ENCODE measurements around the gene ARID3C.

The ARID3C gene

DNA sequence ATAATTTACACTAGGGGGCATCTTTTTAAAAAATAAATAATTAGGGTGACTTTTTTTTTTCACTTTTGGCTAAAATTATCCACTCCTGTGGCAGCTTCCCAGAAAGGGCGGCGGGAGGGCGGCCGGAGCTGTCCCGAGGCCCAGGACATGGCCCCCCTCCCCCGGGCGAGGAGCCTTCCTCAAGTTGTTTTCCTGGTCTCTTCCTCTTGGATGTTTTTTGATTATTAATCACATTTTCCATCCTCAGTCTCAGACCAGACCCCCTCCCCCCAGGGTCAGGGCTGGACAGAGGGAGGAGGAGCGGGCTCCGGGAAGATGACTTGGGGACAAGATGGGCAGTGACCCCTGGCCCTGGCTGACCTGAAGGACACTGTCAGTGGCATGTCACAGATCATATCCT, 34.7 kb downstream of the ARID3C start:
- DNase-seq (ENCODE audit: low read depth in 3 of 3): no peak

DNA sequence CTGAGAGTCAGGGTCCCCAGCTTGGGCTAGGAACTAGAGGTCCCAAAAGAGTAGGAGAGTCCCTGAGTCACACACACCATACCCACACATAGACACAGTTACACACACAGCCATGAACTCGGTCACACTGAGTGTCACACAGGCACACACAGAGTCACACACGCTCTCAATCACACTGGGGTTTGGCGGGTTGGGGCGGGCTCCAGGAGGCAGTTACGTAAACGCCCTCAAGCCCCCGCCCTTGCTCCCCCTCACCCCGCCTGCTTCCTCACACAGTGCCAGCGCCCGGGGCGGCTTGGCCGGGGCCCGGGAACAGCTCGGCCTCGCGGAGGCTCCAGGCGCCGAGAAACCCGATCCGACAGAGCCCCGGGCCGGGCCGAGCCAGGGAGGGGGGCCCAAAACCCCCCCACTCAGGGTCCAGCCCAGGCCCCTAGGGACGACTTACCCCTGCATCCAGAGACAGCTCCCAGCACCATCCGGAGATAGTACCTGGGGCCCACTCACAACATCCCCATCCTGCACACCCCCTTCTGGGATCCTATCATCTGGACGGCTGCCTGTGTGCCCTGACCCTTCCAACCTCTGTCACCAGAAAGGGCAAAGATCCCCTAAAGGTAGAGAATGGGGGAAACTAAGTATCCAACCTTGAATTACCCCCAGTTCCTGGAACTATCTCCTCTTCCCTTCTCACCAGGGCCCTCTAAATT, 35.8 kb downstream of the ARID3C start:
- no peak for DNase-seq (ENCODE audit: low read depth in 3 of 3)

DNA sequence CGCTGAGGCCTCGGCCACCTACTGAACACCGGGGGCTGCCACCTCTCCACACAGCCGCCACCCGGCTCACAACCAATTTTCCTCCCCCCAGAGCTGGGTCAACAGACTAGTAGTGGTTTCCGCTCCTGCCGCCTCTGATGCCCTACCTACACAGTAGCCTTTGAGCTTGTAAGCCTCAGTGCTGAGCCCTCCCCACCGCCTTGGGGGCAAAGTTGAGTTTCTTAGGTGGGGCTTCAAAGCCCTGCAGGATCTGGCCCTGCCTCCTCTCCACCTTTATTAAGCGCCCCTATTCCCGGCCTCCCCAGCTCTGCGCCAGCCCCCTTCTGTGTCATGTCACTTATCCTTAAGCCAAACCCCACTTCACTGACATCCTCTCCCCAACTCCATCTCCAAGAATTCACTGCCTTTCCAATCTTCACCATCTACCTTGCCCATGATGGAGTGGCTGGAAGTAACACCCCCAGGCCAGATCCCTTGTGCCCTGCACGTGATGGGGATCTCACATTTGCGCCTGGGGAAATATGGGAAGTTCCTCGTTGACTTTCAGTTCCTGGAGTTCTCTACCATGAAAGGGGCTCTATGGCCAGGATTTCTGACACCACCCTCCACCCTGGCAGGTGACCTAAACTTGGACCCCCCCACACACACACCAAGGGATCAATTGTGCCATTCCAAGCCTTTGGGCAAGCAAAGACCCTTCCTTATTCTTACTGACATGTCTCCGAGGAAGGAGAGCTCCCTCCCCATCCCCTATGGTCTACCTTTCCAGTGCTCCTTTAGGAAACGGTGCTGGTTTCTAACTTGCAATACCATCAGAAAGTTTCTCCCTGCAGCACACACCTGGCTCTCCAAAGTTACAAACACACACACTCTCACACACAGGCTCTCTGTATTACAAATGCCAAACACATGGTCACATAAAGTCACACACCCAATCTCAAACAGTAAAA, 36.7 kb downstream of the ARID3C start:
- DNase-seq (ENCODE audit: low read depth in 3 of 3): no peak

DNA sequence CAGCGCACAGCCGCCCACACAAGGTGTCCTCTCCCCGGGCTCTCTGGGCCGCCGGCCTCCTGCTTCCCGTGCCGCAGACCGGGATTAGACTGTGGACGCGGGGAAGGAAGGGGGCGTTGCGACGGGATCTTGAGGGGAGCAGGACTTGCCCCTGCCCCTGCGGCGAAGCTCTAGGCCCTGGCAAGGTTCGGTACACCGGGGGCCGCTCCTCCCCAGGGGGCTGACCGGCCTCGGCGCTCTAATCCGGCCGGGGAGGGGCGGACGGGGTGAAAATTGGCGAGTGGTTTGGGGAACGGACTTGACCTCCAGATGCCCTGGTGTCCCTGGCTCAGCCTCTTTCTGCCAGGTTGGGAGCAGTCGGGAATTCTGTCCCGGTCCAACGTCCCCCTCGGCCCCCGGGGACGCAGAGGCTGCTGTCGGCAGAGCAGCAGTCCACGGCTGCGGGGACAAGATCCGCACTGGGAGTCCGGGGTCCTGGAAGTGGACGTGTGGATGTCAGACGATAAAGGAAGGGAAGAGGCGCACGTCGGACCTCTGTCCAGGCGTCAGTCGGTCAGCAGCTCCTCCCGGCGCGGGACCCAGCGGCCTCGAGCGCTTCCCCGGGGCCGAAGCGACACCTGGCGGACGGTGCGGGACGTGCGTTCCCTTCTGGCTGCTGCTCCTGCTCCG, 37.5 kb downstream of the ARID3C start:
- DNase-seq (ENCODE audit: low read depth in 3 of 3): peak; percentile 61 to 74 (median 64)

DNA sequence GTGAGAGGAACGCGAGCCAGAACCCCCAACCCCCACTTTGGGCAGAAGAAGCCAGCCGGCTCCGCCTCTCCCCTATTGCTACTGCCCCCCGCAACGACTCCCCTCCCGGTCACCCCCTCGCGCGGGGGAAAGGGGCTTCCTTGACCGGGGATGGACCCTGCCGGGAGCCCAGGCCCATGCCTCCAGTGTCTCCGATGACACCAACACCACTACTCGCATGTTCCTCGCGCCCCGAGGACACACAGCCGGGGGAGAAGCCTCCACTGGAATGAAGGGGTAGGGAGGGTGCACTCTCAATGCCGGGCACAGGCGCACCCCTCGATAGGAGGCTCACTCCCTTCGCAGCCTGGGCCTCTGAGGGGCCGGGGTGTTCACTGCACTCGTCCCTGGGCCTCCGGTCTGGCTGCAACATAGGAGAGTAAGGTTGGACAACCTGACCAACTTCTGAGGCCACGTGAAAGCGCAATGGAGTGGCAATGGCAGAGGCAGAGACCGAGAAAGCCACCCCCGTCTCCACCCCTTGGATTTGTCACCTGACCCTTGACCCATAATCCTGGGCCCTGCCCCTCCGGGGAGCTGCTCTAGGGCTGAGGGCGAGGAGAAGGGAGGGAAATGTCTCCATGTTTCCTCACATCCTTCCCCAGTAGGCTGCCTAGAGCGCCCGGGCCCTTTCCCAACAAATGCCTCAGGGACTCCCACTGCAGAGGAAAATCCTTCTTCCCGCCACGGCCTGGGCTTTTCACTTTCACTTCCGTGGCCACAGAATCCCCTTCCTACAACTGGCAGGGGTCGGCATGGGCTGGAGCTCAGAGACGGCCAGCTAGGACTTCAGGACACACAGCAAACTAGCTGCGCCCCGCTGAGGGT, 38.3 kb downstream of the ARID3C start:
- DNase-seq (ENCODE audit: low read depth in 3 of 3): no peak

DNA sequence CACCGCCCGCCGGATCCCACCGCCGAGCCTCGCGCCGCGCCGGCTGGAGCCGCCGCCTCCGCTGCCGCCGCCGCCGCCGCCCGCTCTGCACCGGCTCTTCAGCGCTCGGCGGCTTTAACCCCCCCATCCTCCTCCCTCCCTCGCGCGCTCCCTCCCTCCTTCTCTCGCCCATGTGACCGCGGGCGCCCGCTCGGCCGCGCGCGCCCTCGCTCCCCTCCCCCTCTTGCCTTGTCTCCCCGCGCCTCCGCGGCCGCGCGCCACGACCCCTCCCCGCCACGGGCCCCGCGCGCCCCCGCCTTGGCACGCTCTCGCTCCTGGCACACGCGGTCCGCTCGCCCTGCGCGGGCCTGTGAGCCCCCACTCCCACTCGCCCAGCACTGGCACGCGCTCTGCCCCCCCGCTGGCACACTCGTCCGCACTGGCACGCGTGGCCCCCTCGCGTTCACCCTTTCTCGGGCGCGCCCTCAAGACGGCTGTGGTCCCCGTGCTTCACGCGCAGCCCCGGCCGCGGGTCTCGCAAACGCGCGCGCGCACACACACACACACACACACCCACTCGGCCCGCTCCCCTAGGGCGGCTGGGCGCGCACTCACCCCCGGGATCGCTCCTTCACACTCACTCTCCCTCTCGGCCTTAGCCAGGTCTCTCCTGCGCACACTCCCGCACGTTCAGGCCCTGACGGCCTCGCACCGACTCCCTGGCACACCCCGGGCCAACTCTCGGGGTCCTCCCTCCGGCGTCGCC, 39.1 kb downstream of the ARID3C start, which contains the start of gene CNTFR:
TSS of gene CNTFR (minus strand) at position 89 of the 745 bp plus-strand sequence. CDS start 20,743 bp downstream, outside the sequence.
- DNase-seq (ENCODE audit: low read depth in 3 of 3): no peak

DNA sequence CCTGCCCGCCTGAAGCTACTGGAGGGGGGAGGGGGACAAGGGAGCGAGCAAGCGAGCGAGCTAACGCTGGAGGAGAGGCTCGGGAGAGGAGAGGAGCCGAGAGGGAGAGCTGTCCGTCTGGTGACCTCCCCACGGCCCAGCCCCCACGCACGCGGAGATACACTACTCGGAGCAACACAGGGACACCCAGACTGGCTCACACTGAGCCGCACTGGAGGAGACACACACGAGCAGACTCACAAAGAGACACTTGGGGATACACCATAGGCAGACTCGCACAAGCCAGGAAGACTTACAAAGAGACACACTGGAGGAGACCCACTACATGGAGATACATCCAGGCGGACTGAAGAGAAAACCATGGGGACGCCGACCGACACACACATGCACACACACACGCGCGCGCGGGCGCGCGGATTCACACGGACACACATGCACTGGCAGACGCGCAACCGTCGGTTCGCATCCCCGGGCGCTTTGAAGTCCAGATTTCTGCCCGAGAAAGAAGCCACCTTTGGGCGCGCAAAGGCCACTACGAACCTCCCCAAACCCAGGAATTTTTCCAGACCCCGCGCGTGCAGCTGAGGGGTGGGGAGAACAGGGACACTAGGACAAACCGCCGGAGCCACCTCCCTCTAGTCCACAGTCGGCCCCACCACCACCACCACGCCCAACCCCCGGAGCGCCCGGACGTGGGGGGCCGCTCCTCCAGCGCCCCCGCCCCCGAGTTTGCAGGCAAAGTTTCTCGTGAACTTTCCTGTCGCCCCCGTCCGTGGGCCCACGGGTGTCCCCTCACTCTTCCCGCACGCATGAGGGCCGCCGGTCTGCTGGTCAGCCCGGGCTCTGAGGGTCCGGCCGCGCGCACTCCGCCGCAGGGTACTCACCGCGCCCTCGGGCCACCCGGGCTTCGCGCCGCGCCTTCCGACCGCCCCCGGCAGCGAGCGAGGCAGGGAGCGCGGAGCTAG, 39.9 kb downstream of the ARID3C start:
- DNase-seq (ENCODE audit: low read depth in 3 of 3): no peak

DNA sequence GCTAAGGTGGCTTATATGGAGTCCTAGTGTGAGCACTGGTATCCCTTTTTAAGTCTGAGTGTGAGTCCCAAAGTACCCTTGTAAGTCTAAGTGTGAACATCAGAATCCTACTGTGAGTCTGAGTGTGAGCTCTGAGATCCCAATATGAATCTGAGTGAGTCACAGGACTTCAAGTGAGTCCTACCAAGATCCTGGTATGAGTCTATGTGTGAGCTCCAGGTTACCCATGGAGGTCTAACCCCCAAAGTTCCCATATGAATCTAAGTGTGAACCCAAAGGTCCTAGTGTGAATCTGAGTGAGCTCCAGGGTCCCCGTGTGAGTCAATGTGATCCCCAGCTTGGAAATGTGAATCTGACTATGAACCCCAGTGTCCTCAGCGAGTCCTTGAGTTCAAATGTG, 41.6 kb downstream of the ARID3C start:
- DNase-seq (ENCODE audit: low read depth in 3 of 3): no peak

DNA sequence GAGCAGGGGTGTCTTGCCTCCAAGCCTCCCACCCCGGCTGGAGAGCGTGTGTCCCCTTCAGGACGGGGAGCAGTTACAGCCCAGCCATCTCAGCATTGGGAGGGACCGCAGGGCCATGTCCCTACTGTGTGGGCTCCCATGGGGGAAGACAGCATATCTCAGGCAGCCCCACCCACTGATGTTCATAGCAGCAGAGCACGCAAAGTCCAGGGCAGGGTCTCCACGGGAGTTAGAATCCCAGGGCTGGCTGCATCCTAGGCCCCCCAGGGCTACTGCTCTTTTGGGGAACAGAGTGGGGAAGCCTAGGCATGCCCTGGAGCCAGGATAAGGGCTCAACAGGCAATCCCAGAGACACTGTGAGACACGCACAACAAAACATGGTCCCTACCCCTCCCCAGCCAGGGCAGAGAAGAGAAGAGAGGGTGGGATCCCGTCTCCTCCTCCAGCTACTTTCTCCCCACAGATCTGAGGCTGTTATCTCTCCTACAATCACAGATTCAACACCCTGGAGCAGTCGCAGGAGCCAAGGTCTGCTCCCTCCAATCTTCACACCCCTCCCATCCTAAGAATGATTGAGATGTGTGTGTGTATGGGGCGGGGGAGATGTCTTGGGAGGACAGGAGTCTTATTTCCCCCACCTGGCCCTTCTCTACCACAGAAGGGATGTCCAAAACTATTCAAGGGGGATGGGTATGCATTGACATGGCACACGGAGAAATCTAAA, 42.8 kb downstream of the ARID3C start:
- no peak for DNase-seq (ENCODE audit: low read depth in 3 of 3)

DNA sequence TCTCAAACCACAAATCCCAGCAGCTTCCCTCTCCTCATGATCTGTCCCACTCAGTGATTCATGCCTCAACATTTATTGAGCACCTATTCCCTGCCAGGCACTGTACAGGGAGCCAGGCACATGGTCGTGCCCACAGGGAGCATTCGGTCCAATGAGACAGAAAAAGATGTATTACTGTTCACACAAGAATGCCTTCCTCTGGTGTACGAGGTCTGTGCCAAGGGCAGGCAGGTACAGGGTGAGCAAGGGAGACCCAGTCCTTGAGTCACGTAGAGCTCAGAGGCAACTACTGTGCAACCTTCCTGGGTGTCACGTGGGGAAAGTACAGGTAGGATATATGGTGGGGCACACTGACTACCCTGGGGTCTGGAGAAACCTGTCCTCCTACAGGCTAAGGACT, 43.9 kb downstream of the ARID3C start:
- no peak for DNase-seq (ENCODE audit: low read depth in 3 of 3)

DNA sequence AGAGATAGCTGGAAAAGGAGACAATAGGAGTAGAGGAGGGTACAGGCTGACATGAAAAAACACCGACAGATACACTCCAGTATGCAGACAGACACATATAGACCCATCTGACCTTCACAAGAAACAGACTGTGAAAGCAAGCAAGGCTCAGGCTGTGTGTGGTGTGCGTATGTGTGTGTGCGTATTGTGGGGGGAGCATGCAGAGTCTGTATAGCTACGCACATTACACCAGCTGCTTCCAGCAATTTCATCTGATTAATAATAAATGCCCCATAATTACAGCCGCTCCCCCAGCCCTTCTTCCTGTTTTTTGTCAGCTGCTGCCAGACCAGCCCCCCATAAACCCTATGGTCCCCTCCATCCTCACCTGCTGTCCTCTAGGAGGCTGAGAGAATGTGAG, 46.1 kb downstream of the ARID3C start:
- no peak for DNase-seq (ENCODE audit: low read depth in 3 of 3)

DNA sequence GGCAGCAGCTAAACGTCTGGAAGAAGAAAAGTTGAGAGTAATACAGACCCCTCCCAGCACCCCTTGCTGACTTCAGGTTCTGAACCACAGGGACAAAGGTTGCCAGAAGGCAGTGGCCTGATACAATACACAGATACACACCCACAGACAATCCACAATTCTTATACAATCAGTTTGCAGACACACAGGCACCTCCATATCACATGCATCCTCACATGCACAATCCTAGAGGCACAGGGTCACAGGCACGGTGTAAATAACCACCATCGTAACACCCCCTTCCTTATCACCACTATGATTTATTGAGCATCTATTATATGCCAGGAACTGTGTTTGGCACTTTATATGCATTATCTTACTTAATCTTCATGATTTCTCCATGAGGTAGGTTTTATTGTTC, 47.5 kb downstream of the ARID3C start:
- DNase-seq (ENCODE audit: low read depth in 3 of 3): no peak

DNA sequence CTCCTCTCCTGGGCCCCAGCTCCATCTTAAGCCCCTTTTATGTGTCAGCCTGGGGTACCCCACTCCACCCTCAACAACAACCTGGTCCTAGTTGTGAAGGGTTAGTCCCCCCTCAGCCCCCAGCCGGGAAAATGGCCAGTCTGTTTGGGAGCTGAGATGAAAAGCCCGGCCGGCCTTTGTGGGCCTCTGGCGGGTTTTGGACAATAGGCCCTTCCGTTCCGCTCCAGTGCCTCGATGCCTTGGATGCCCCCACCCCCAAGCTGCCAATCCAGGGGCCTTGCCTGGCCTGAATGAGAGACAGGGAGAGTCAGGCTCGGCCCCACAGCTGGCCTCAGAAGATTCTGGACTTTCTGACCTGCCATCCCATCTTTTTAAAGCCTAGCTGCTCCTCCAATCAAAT, 48.5 kb downstream of the ARID3C start:
- DNase-seq (ENCODE audit: low read depth in 3 of 3): no peak

DNA sequence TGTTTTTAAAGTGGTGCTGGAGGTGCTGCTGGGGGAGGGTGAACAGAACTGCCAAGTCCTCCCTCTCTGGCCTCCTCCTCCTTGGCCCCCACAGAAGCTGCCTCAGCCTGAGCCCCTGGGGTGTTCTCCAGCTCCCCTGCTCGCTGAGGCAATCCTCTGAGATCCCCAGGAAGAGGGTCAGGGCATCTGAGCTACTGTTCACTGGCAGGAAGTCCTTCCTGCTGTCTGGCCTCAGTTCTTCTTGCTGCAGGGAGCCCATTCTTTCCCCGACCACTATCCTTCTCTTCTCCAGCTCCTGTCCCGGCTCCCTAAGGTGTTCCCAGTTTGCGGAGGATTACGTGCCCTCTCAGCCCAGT, 49.1 kb downstream of the ARID3C start:
- no peak for DNase-seq (ENCODE audit: low read depth in 3 of 3)

DNA sequence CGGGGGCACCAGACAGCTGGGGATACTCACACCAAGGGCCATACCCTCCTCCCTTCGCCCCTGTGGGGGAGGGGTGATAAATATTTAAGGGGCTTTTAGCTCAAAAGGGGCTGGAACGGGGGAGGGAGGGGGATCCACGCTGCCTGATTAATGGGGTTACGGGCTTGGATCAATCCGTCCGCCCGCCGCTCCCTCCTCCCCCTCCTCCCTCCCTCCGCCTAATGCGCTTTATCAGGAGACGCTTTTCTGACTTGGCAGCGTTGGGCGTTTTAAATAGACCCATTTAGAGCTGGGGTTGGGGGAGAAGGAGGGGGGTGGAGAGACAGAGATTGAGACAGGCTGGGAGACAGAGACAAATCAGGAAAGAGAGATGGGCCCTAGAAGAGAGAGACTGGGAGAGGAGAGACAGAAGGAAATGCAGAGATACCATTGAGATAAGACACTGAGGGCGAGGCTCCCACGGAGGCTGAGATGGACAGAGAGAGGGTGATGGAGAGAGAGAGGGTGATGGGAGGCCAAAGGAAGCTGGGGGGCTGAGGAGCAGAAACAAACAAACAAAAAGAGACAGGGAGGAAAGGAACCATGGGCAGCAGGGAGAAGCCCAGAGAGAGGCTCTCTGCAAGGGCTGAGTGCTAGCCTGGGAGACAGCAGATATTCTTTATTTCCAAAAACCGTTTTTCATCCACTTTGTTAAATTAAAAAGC, 49.6 kb downstream of the ARID3C start:
- DNase-seq (ENCODE audit: low read depth in 3 of 3): no peak

DNA sequence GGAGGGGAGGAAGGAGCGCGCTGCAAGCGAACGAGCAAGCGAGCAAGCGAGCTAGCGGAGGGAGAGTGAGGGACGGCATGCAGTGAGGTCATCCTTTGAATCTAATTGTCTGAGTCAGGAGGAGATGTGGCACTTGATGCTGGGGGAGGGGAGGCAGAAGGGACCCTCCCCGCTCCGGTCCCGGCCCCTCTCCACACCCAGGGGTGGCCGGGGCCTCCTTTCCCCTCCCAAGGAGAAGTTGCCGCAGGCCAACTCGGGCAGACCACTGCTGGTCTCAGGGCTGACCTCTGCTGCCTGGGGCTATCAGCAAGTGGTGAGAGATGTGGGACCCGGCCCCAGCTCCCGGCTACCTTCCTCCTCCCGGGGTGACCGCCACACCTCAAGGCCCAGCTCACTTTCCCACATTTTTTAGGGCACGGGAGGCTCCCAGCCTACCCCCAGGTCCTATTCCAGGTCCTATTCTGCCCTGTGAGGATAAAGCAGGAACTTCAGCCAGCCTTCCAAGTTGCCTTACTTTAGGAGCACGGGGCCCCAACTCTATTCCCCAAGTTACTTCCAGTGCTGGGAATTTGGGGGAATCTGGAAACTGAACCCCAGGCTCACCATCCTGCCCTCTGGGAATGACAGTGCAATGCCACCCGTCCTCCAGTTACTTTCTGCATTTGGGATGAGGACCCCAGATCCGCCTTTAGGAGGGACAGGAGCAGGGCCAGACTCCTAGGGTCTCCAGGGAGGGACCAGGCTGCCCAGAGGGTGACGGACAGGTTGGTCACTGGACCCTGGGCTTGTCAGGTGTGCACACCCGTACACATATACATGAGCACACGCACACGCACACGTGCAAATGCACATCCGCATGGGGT, 50.4 kb downstream of the ARID3C start:
- no peak for DNase-seq (ENCODE audit: low read depth in 3 of 3)

Data from stimulated activated CD4-positive, alpha-beta T cell treated with anti-CD3 and anti-CD28 coated beads, TNF-alpha, amount 100 ng/mL, for 4 hours (primary cell).